MCF 10A (cell line): ENCODE results near the gene RHEX. TPM values are rescaled to one million over a fixed set of nuclear protein-coding genes. Genes with fewer than 3 reads are reported as not detected.

Experiments used
- BruUV-seq: library from RNA; stranded (reverse); fragments of 400-500 nt; replicated peaks from 2 replicates; lab custom pipeline; 2021; lab: Mats Ljungman, UMichigan
- CTCF ChIA-PET: fragments of 300-600 bp; sonication (Branson Sonifier 250); formaldehyde crosslinking; extraction: SDS; loops from one replicate; lab custom pipeline; 2021; ENCODE audit warnings: antibody characterized with exemption, inconsistent platforms; lab: Yijun Ruan, JAX
- POLR2A ChIA-PET: fragments of 300-600, 350-650 bp; sonication (Branson Sonifier 250); formaldehyde crosslinking; extraction: SDS; loops from one replicate; lab custom pipeline; 2020; ENCODE audit warnings: antibody characterized with exemption, inconsistent platforms; lab: Yijun Ruan, JAX
- DNase-seq: peaks from one replicate; pipeline ENCODE4 v3.0.0-alpha.2; 2018; ENCODE audit not compliant: unreplicated experiment
- H3K27ac Mint-ChIP-seq: one replicate; pipeline ENCODE4 v1.8.0; 2022; ENCODE audit warnings: mild to moderate bottlenecking, low read depth, mixed read lengths; ENCODE audit not compliant: unreplicated experiment
- H3K27me3 Mint-ChIP-seq: one replicate; pipeline ENCODE4 v1.8.0; 2022; ENCODE audit warnings: mixed read lengths; ENCODE audit not compliant: insufficient read depth, unreplicated experiment
- H3K36me3 Mint-ChIP-seq: one replicate; pipeline ENCODE4 v1.8.0; 2022; ENCODE audit warnings: mild to moderate bottlenecking, moderate library complexity, mixed read lengths; ENCODE audit not compliant: insufficient read depth, unreplicated experiment
- H3K4me1 Mint-ChIP-seq: one replicate; pipeline ENCODE4 v1.8.0; 2022; ENCODE audit warnings: mixed read lengths; ENCODE audit not compliant: insufficient read depth, unreplicated experiment
- H3K4me3 Mint-ChIP-seq: one replicate; pipeline ENCODE4 v1.8.0; 2022; ENCODE audit warnings: mild to moderate bottlenecking, moderate library complexity, mixed read lengths; ENCODE audit not compliant: unreplicated experiment
- H3K9me3 Mint-ChIP-seq: one replicate; pipeline ENCODE4 v1.8.0; 2022; ENCODE audit warnings: mixed read lengths; ENCODE audit not compliant: unreplicated experiment
- CTCF ChIP-seq: fragments of 200-600 bp; IDR thresholded peaks from one replicate; pipeline ENCODE4 v1.8.0; 2022; ENCODE audit warnings: antibody characterized with exemption, mild to moderate bottlenecking; ENCODE audit not compliant: unreplicated experiment
- intact Hi-C: fragments of 100-400 bp; cut with micrococcal nuclease; formaldehyde crosslinking; loops from 2 replicates; pipeline ENCODE4 v1.14.1; 2022
- total RNA-seq: library from RNA; stranded (reverse); gene quantifications from 2 replicates; pipeline ENCODE4 v1.2.3, GENCODE V29; 2022

Gene RHEX
- total RNA-seq, 1 experiment from 2014 or later: not detected

GRCh38 chr1:206083750-206084149 lies 30.8 kb downstream of the RHEX start:
- BruUV-seq: no TSS peak
- H3K27me3 Mint-ChIP-seq: peaks cover 10% of the 10 kb centered on the region
- CTCF ChIA-PET: interaction anchor here (0.6 to 3.8 kb wide), 5 partner anchors 22 to 354 kb away, joined by 3 to 15 read pairs (median 4); no protein-coding TSS in a partner anchor
- no peaks in the 10 kb centered on the region for H3K36me3 Mint-ChIP-seq
- POLR2A ChIA-PET: interaction anchor here (3.7 kb wide), 1 partner anchor 9 kb away, joined by 14 read pairs; no protein-coding TSS in a partner anchor
- no peak for DNase-seq
- intact Hi-C loops: no loop called here
- H3K4me3 Mint-ChIP-seq: no peak overlapping the region
- no peaks in the 10 kb centered on the region for H3K4me1 Mint-ChIP-seq
- no peak for TF ChIP-seq CTCF
- no peaks in the 10 kb centered on the region for H3K9me3 Mint-ChIP-seq
- no peak overlapping the region for H3K27ac Mint-ChIP-seq

- ChIA-PET POLR2A (interaction anchor here (0.6 to 0.8 kb wide), 2 partner anchors 11 to 42 kb away, joined by 4 read pairs; no protein-coding TSS in a partner anchor), CTCF (interaction anchor here (0.5 to 12.5 kb wide), 2 partner anchors 11 to 20 kb away, joined by 3 to 136 read pairs; no protein-coding TSS in a partner anchor)
- no TSS peak for BruUV-seq
- Mint-ChIP-seq H3K27ac (no peak overlapping the region), H3K27me3 (peaks cover 10% of the 10 kb centered on the region), H3K4me1 (no peaks in the 10 kb centered on the region), H3K9me3 (no peaks in the 10 kb centered on the region), H3K36me3 (no peaks in the 10 kb centered on the region), H3K4me3 (no peak overlapping the region)
- intact Hi-C loops: no loop called here
- no peak for TF ChIP-seq CTCF
- DNase-seq: no peak
Observed at GRCh38 chr1:206087091-206087490, 34.1 kb downstream of the RHEX start.

- no peak overlapping the region for H3K27ac Mint-ChIP-seq
- peaks cover 10% of the 10 kb centered on the region for H3K27me3 Mint-ChIP-seq
- H3K9me3 Mint-ChIP-seq: no peaks in the 10 kb centered on the region
- CTCF ChIA-PET: interaction anchor here (1.4 to 26.9 kb wide), 3 partner anchors 17 to 171 kb away, joined by 3 to 517 read pairs (median 136); no protein-coding TSS in a partner anchor
- H3K4me1 Mint-ChIP-seq: no peaks in the 10 kb centered on the region
- intact Hi-C loops: no loop called here
- no peak for DNase-seq
- POLR2A ChIA-PET: interaction anchor here (0.6 to 1.2 kb wide), 2 partner anchors 9 to 17 kb away, joined by 3 to 4 read pairs; no protein-coding TSS in a partner anchor
- H3K4me3 Mint-ChIP-seq: no peak overlapping the region
- BruUV-seq: no TSS peak
- no peaks in the 10 kb centered on the region for H3K36me3 Mint-ChIP-seq
- TF ChIP-seq CTCF: no peak
Observed at GRCh38 chr1:206089341-206089740, 36.4 kb downstream of the RHEX start.

- intact Hi-C loops: no loop called here
- Mint-ChIP-seq H3K4me1 (no peaks in the 10 kb centered on the region), H3K27me3 (peaks cover 9% of the 10 kb centered on the region), H3K27ac (no peak overlapping the region), H3K36me3 (no peaks in the 10 kb centered on the region), H3K4me3 (no peak overlapping the region), H3K9me3 (no peaks in the 10 kb centered on the region)
- no TSS peak for BruUV-seq
- no peak for TF ChIP-seq CTCF
- ChIA-PET CTCF (interaction anchor here (0.6 to 26.9 kb wide), 4 partner anchors 13 to 112 kb away, joined by 3 to 517 read pairs (median 70); no protein-coding TSS in a partner anchor), POLR2A (interaction anchor here (3.3 kb wide), 1 partner anchor 12 kb away, joined by 14 read pairs; no protein-coding TSS in a partner anchor)
- no peak for DNase-seq
Observed at GRCh38 chr1:206094024-206094423, 41.1 kb downstream of the RHEX start.
